ENCODE results near the gene KLHDC7B. TPM values are rescaled to one million over a fixed set of nuclear protein-coding genes. Genes with fewer than 3 reads are reported as not detected.

KLHDC7B gene
- total RNA-seq, 1 donor from 2014 or later, result 0.32 TPM

- FAIRE-seq (no peak), DNase-seq (ENCODE audit: low read depth) (no peak)
- Histone ChIP-seq H3K36me3 (ENCODE audit: insufficient read depth, low read length) (no peaks in the 10 kb centered on the region), H3K9ac (ENCODE audit: low read length) (no peak overlapping the region), H3K27ac (ENCODE audit: low read depth, low read length) (no peak overlapping the region), H3K4me1 (ENCODE audit: insufficient read depth, low read length) (peaks cover 3% of the 10 kb centered on the region), H3K79me2 (ENCODE audit: insufficient read depth, low read length) (no peaks in the 10 kb centered on the region), H4K20me1 (ENCODE audit: insufficient read depth, low read length) (no peaks in the 10 kb centered on the region), H3K4me3 (ENCODE audit: insufficient read depth, low read depth, low read length) (no peak overlapping the region), H3K27me3 (ENCODE audit: insufficient read depth, low read length) (peaks cover 8% of the 10 kb centered on the region), H3K4me2 (ENCODE audit: low read length) (no peak overlapping the region), H3K9me3 (ENCODE audit: insufficient read depth, low read depth, low read length) (no peaks in the 10 kb centered on the region), H2AFZ (ENCODE audit: low read depth, low read length) (no peak overlapping the region)
- Mint-ChIP-seq H3K9me3 (ENCODE audit: unreplicated experiment) (no peaks in the 10 kb centered on the region), H3K36me3 (ENCODE audit: low read depth, unreplicated experiment) (peaks cover 17% of the 10 kb centered on the region), H3K27ac (ENCODE audit: unreplicated experiment) (no peak overlapping the region), H3K4me3 (ENCODE audit: unreplicated experiment) (no peak overlapping the region), H3K27me3 (ENCODE audit: low read depth, unreplicated experiment) (no peaks in the 10 kb centered on the region), H3K4me1 (ENCODE audit: low read depth, unreplicated experiment) (peaks cover 1% of the 10 kb centered on the region)
- TF ChIP-seq EZH2 (IDR thresholded peaks at IDR 0.05; ENCODE audit: insufficient read depth, low read length) (no peak), CTCF (IDR thresholded peaks at IDR 0.05; ENCODE audit: insufficient read depth, low read depth, low read length) (no peak)
Observed at GRCh38 chr22:50575426-50575941, 29.8 kb downstream of the KLHDC7B start.

- H3K9ac ChIP-seq (ENCODE audit: low read length), result no peak overlapping the region
- no peak for FAIRE-seq
Observed at GRCh38 chr22:50576070-50576469, 30.4 kb downstream of the KLHDC7B start.

More at GRCh38 chr22:50576070-50576469, 30.4 kb downstream of the KLHDC7B start:
- TF ChIP-seq EZH2 (IDR thresholded peaks at IDR 0.05; ENCODE audit: insufficient read depth, low read length), result no peak
- peak; percentile 25 for TF ChIP-seq CTCF (IDR thresholded peaks at IDR 0.05; ENCODE audit: insufficient read depth, low read depth, low read length)
- H3K4me3 Mint-ChIP-seq (ENCODE audit: unreplicated experiment), result no peak overlapping the region
- no peaks in the 10 kb centered on the region for H3K27me3 Mint-ChIP-seq (ENCODE audit: low read depth, unreplicated experiment)
- no peaks in the 10 kb centered on the region for H4K20me1 ChIP-seq (ENCODE audit: insufficient read depth, low read length)
- no peak overlapping the region for H2AFZ ChIP-seq (ENCODE audit: low read depth, low read length)
- H3K27ac ChIP-seq (ENCODE audit: low read depth, low read length), result no peak overlapping the region
- no peak overlapping the region for H3K4me3 ChIP-seq (ENCODE audit: insufficient read depth, low read depth, low read length)
- H3K4me1 ChIP-seq (ENCODE audit: insufficient read depth, low read length), result peaks cover 3% of the 10 kb centered on the region
- H3K36me3 ChIP-seq (ENCODE audit: insufficient read depth, low read length), result no peaks in the 10 kb centered on the region
- H3K4me2 ChIP-seq (ENCODE audit: low read length), result no peak overlapping the region
- peaks cover 12% of the 10 kb centered on the region for H3K36me3 Mint-ChIP-seq (ENCODE audit: low read depth, unreplicated experiment)
- H3K79me2 ChIP-seq (ENCODE audit: insufficient read depth, low read length), result no peaks in the 10 kb centered on the region
- no peaks in the 10 kb centered on the region for H3K9me3 Mint-ChIP-seq (ENCODE audit: unreplicated experiment)
- peak; percentile 12 for DNase-seq (ENCODE audit: low read depth)
- no peaks in the 10 kb centered on the region for H3K9me3 ChIP-seq (ENCODE audit: insufficient read depth, low read depth, low read length)
- H3K4me1 Mint-ChIP-seq (ENCODE audit: low read depth, unreplicated experiment), result peaks cover 1% of the 10 kb centered on the region
- H3K27ac Mint-ChIP-seq (ENCODE audit: unreplicated experiment), result no peak overlapping the region
- H3K27me3 ChIP-seq (ENCODE audit: insufficient read depth, low read length), result peaks cover 8% of the 10 kb centered on the region

Data from astrocyte (in vitro differentiated cells and primary cell).